GM19328 (cell line): Measurements from ENCODE around the gene ANKRD49.
"Not testable (repeated sequence)": the region's sequence is repeated elsewhere in the genome, so short reads cannot be mapped to it uniquely, and the experiment has no call there.

Experiments used
- ATAC-seq: cut with Tn5 transposase; IDR thresholded peaks from one replicate; pipeline ENCODE4 v1.9.1; 2021; ENCODE audit warnings: mild to moderate bottlenecking, moderate library complexity; ENCODE audit not compliant: unreplicated experiment

Gene ANKRD49

GRCh38 chr11:94504689-94505293, 11.0 kb downstream of the ANKRD49 start:
- ATAC-seq: no peak

- not testable (repeated sequence) for ATAC-seq
These were observed 12.7 kb downstream of the ANKRD49 start for GRCh38 chr11:94506513-94506912.

- no peak for ATAC-seq
These were observed 13.7 kb downstream of the ANKRD49 start for GRCh38 chr11:94507485-94507884.

- peak; percentile 85 for ATAC-seq
These were observed 18.4 kb downstream of the ANKRD49 start, which contains the start of gene C11orf97 for GRCh38 chr11:94511932-94512781. TSS of gene C11orf97 (plus strand) at chr11:94512461. CDS start at chr11:94512529, 68 bp downstream.

- ATAC-seq: no peak
These were observed 19.3 kb downstream of the ANKRD49 start for GRCh38 chr11:94513091-94513490.

GRCh38 chr11:94515398-94515797, 21.6 kb downstream of the ANKRD49 start:
- ATAC-seq: no peak

GRCh38 chr11:94516725-94517124, 22.9 kb downstream of the ANKRD49 start:
- no peak for ATAC-seq

GRCh38 chr11:94518300-94518699, 24.5 kb downstream of the ANKRD49 start:
- no peak for ATAC-seq

- no peak for ATAC-seq
These were observed 25.8 kb downstream of the ANKRD49 start for GRCh38 chr11:94519478-94520084.

- ATAC-seq: no peak
These were observed 27.9 kb downstream of the ANKRD49 start for GRCh38 chr11:94521684-94522083.

GRCh38 chr11:94524341-94524740, 30.6 kb downstream of the ANKRD49 start:
- ATAC-seq: no peak

GRCh38 chr11:94525546-94526324, 32.0 kb downstream of the ANKRD49 start:
- no peak for ATAC-seq

GRCh38 chr11:94526645-94527438, 33.1 kb downstream of the ANKRD49 start:
- no peak for ATAC-seq

- ATAC-seq: no peak
These were observed 34.8 kb downstream of the ANKRD49 start for GRCh38 chr11:94528551-94528950.

GRCh38 chr11:94532211-94532610, 38.4 kb downstream of the ANKRD49 start:
- no peak for ATAC-seq

- no peak for ATAC-seq
These were observed 39.4 kb downstream of the ANKRD49 start for GRCh38 chr11:94533206-94533605.

GRCh38 chr11:94533696-94534630, 40.2 kb downstream of the ANKRD49 start:
- ATAC-seq: no peak

- ATAC-seq: no peak
These were observed 42.6 kb downstream of the ANKRD49 start for GRCh38 chr11:94536386-94536785.

GRCh38 chr11:94537031-94537600, 43.3 kb downstream of the ANKRD49 start:
- no peak for ATAC-seq
